Nephron (organoid): ENCODE measurements around the gene SNX32.

Experiments
- H3K27ac Mint-ChIP-seq, 3 experiments: 2 replicates each; pipeline ENCODE4 v1.8.0; 2020; ENCODE audit warnings: mixed read lengths in 3 of 3, mild to moderate bottlenecking in 2 of 3, moderate library complexity in 1 of 3
- H3K27me3 Mint-ChIP-seq: 2 replicates; pipeline ENCODE4 v1.8.0; 2021; ENCODE audit warnings: low read depth, mild to moderate bottlenecking, moderate library complexity, mixed read lengths
- H3K36me3 Mint-ChIP-seq: 2 replicates; pipeline ENCODE4 v1.8.0; 2020; ENCODE audit warnings: low read depth, mixed read lengths
- H3K4me1 Mint-ChIP-seq: 2 replicates; pipeline ENCODE4 v1.8.0; 2020; ENCODE audit warnings: mixed read lengths
- H3K4me3 Mint-ChIP-seq, 3 experiments: 2 replicates each; pipeline ENCODE4 v1.8.0; 2020; ENCODE audit warnings: mild to moderate bottlenecking in 3 of 3, mixed read lengths in 3 of 3, moderate library complexity in 2 of 3
- H3K9me3 Mint-ChIP-seq: 2 replicates; pipeline ENCODE4 v1.8.0; 2020; ENCODE audit warnings: mixed read lengths
- TF ChIP-seq, protein P1 (sequence below), 3 experiments: fragments of 200-600 bp; sonication (generic); IDR thresholded peaks; one replicate each; pipeline ENCODE4 v1.5.0; 2021; ENCODE audit warnings: antibody characterized with exemption in 3 of 3; ENCODE audit not compliant: unreplicated experiment in 3 of 3

The SNX32 gene

DNA sequence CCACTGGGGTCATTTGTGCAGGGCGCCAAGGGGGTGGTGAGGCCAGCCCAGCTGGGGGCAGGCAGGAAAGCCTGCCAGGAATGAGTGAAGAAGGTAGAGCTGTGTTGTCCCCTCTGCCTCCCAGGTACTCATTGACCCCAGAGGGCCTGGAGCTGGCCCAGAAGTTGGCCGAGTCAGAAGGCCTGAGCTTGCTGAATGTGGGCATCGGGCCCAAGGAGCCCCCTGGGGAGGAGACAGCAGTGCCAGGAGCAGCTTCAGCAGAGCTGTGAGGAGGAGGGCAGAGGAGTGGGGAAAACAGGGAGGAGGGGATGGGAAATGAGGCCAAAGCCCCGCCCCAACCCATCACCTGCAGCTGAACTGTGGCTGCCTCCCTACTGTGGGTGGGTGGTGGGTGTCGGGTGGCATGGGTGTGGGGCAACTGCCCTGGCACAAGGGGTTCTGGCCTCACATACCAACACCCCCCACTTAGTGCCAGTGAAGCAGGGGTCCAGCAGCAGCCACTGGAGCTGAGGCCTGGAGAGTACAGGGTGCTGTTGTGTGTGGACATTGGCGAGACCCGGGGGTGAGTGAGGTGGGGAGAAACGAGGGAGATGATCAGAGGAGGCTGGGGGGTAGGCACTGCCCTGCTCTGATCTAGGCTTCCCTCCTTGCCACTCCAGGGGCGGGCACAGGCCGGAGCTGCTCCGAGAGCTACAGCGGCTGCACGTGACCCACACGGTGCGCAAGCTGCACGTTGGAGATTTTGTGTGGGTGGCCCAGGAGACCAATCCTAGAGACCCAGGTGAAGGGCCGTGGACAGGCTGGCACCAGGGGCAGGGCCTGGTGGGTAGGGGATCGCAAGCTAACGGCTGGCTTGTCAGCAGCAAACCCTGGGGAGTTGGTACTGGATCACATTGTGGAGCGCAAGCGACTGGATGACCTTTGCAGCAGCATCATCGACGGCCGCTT lies 29.5 kb downstream of the SNX32 start:
- H3K27ac Mint-ChIP-seq = no peak overlapping the region
- H3K4me3 Mint-ChIP-seq = peak overlapping the region; percentile 52 to 93 (median 79)
- TF ChIP-seq, protein P1, sequence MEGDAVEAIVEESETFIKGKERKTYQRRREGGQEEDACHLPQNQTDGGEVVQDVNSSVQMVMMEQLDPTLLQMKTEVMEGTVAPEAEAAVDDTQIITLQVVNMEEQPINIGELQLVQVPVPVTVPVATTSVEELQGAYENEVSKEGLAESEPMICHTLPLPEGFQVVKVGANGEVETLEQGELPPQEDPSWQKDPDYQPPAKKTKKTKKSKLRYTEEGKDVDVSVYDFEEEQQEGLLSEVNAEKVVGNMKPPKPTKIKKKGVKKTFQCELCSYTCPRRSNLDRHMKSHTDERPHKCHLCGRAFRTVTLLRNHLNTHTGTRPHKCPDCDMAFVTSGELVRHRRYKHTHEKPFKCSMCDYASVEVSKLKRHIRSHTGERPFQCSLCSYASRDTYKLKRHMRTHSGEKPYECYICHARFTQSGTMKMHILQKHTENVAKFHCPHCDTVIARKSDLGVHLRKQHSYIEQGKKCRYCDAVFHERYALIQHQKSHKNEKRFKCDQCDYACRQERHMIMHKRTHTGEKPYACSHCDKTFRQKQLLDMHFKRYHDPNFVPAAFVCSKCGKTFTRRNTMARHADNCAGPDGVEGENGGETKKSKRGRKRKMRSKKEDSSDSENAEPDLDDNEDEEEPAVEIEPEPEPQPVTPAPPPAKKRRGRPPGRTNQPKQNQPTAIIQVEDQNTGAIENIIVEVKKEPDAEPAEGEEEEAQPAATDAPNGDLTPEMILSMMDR (IDR thresholded peaks at IDR 0.05; ENCODE audit: unreplicated experiment in 3 of 3) = no peak
- no peaks in the 10 kb centered on the region for H3K9me3 Mint-ChIP-seq
- H3K36me3 Mint-ChIP-seq = peaks cover 33% of the 10 kb centered on the region
- peaks cover 14% of the 10 kb centered on the region for H3K4me1 Mint-ChIP-seq
- no peaks in the 10 kb centered on the region for H3K27me3 Mint-ChIP-seq

DNA sequence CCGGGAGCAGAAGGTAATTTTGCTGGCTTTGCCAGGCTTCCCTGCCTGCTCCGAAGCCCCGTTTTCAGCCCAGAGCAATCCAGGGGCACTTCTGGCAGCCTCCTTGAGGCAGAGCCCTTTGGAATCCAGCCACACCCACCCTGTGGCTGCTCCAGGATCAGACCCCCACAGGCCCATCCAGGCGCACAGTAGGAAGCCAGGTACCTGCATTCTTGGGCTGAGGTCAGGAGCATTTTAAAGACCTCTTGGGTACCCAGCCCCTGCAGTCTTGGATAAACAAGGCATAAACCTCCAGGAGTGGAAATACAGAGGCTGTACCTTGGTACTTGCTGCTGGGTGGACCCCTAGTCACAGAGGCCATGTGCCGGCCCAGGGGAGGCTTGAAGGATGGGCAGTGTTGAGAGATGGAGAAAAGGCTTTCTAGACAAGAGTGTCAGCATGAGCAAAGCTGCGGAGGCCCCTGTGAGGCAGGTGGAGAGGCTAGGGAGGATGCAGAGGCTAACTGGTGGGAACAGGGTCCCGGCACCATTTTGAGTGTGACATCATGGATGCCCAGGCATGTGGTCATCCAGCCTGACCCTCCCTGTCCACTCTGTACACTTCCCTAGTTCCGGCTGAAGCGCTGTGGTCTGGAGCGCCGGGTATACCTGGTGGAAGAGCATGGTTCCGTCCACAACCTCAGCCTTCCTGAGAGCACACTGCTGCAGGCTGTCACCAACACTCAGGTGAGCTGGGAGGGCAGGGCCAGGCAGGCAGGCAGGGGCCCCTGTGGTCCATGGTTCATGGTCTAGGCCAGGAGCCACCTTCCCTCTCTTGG lies 30.3 kb downstream of the SNX32 start:
- H3K36me3 Mint-ChIP-seq = peaks cover 34% of the 10 kb centered on the region
- no peak overlapping the region for H3K27ac Mint-ChIP-seq
- peaks cover 10% of the 10 kb centered on the region for H3K4me1 Mint-ChIP-seq
- no peaks in the 10 kb centered on the region for H3K27me3 Mint-ChIP-seq
- H3K4me3 Mint-ChIP-seq = no peak overlapping the region
- H3K9me3 Mint-ChIP-seq = no peaks in the 10 kb centered on the region
- TF ChIP-seq, protein P1 (IDR thresholded peaks at IDR 0.05; ENCODE audit: unreplicated experiment in 3 of 3) = no peak

DNA sequence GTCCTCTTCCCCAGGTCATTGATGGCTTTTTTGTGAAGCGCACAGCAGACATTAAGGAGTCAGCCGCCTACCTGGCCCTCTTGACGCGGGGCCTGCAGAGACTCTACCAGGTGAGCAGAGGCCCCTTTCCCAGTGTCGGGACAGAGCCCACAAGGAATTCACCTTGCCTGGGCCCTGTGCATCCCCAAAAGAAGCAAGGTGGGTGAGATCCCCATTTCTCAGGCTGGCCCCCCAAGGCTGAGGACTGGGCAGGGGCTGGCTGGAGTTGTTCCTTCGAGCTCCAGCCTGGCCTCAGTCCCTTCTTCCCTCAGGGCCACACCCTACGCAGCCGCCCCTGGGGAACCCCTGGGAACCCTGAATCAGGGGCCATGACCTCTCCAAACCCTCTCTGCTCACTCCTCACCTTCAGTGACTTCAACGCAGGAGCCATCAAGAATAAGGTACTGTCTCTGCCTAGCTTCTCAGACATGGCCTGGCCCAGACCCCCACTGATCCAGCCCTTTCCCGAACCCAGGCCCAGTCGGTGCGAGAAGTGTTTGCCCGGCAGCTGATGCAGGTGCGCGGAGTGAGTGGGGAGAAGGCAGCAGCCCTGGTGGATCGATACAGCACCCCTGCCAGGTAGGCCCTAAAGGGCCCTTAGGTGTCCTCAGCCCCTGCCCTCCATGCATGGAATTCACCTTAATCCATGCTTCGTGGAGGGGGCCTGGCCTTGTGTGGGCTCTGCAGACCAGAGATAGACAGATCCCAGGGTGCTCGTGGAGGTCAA lies 31.1 kb downstream of the SNX32 start:
- peak overlapping the region in 1 of 3 experiments; percentile 21 for H3K4me3 Mint-ChIP-seq
- no peak overlapping the region for H3K27ac Mint-ChIP-seq
- TF ChIP-seq, protein P1 (IDR thresholded peaks at IDR 0.05; ENCODE audit: unreplicated experiment in 3 of 3) = no peak

DNA sequence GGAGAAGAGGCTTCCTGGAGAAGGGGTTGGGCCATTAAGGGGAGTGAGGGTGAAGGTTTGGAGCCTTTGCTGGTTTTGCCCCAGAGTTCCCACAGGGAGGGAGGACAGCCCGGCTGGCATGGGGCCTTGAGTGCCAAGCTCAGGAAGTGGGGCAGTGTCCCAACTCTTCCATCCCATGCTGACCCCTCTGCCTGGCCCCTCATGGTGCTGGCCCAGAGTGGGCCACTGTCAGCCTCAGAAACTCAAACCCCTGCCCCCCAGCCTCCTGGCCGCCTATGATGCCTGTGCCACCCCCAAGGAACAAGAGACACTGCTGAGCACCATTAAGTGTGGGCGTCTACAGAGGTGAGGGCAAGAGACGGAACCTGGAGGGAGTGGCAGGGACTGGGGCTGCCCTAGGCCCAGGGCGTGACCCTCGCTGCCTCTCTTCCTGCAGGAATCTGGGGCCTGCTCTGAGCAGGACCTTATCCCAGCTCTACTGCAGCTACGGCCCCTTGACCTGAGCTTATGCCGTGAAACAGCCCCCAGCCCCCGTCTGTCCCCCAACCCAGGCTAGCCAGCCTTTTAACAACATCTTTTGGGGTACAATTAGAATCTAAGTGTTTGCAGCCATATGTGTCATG lies 31.9 kb downstream of the SNX32 start:
- H3K4me3 Mint-ChIP-seq = no peak overlapping the region
- TF ChIP-seq, protein P1 (IDR thresholded peaks at IDR 0.05; ENCODE audit: unreplicated experiment in 3 of 3) = no peak
- peaks cover 37% of the 10 kb centered on the region for H3K36me3 Mint-ChIP-seq
- no peaks in the 10 kb centered on the region for H3K27me3 Mint-ChIP-seq
- no peaks in the 10 kb centered on the region for H3K9me3 Mint-ChIP-seq
- no peak overlapping the region for H3K27ac Mint-ChIP-seq
- H3K4me1 Mint-ChIP-seq = peaks cover 8% of the 10 kb centered on the region

More for the DNA sequence above, 31.1 kb downstream of the SNX32 start:
- Mint-ChIP-seq H3K36me3 (peaks cover 34% of the 10 kb centered on the region), H3K27me3 (no peaks in the 10 kb centered on the region), H3K9me3 (no peaks in the 10 kb centered on the region), H3K4me1 (peaks cover 9% of the 10 kb centered on the region)

DNA sequence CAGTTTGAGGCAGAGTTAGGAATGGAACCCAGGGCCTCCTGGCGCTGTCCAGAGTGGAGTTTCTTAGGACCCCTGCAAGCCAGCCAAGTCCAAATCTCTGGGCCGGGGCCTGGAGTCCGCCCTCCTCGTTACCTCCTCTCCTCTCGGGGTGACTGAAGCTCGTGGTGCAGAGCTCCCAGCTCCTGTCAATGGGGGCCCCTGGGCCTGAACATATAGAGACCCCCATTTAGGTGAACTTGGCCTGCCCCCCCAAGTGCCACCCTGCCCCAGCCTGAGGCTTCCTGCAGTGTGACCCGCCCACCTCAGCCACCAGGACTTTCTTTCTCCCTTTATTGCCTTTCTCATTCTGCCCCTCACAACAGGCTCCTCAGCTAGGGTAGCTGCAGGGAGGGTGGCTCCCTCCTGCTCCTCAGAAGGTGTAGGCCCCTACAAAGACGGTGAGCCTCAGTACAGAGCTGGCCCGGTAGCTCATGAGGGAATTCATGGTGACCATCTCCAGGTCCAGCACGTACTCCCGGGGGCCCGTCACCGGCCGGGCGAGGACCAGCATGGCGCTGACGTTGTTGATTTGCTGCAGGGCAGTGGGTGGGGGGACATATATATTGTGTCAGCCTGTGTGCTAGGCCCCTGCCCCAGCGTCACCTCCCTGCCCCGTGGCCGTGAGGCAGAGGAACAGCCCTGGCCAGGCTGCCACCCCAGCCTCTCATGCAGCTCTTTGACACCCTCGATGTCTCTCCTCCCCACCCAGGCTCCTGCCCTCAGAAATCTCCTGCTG lies 32.9 kb downstream of the SNX32 start:
- peaks cover 38% of the 10 kb centered on the region for H3K36me3 Mint-ChIP-seq
- TF ChIP-seq, protein P1 (IDR thresholded peaks at IDR 0.05; ENCODE audit: unreplicated experiment in 3 of 3) = no peak
- no peaks in the 10 kb centered on the region for H3K27me3 Mint-ChIP-seq
- no peaks in the 10 kb centered on the region for H3K9me3 Mint-ChIP-seq
- no peak overlapping the region for H3K27ac Mint-ChIP-seq
- peaks cover 8% of the 10 kb centered on the region for H3K4me1 Mint-ChIP-seq
- peak overlapping the region in 1 of 3 experiments; percentile 23 for H3K4me3 Mint-ChIP-seq
